GM18508 (cell line): ENCODE data around the gene ABHD10.

ENCODE experiments used
- ATAC-seq: cut with Tn5 transposase; IDR thresholded peaks from one replicate; pipeline ENCODE4 v1.9.1; 2021; ENCODE audit warnings: moderate number of reproducible peaks; ENCODE audit not compliant: insufficient read depth, unreplicated experiment

ABHD10 gene

GRCh38 chr3:111978583-111979433 lies at the start of gene ABHD10:
ABHD10 (plus strand) TSS chr3:111979026; CDS start chr3:111979062, 36 bp downstream.
- ATAC-seq: peak; percentile 88

GRCh38 chr3:111929484-111929883 lies 49.3 kb upstream of the ABHD10 start:
- no peak for ATAC-seq

GRCh38 chr3:111932946-111933345 lies 45.9 kb upstream of the ABHD10 start:
- no peak for ATAC-seq

GRCh38 chr3:111936191-111936841 lies 42.5 kb upstream of the ABHD10 start:
- ATAC-seq: no peak

- ATAC-seq: no peak
Measured at GRCh38 chr3:111936967-111937366, 41.9 kb upstream of the ABHD10 start.

GRCh38 chr3:111937871-111938270 lies 41.0 kb upstream of the ABHD10 start:
- ATAC-seq: no peak

GRCh38 chr3:111939873-111940272 lies 39.0 kb upstream of the ABHD10 start:
- no peak for ATAC-seq

GRCh38 chr3:111943533-111943932 lies 35.3 kb upstream of the ABHD10 start:
- ATAC-seq: no peak

GRCh38 chr3:111944372-111944771 lies 34.5 kb upstream of the ABHD10 start:
- no peak for ATAC-seq

GRCh38 chr3:111947231-111947630 lies 31.6 kb upstream of the ABHD10 start:
- no peak for ATAC-seq

- ATAC-seq: no peak
Measured at GRCh38 chr3:111948786-111949185, 30.0 kb upstream of the ABHD10 start.

- no peak for ATAC-seq
Measured at GRCh38 chr3:111949712-111950111, 29.1 kb upstream of the ABHD10 start.

- no peak for ATAC-seq
Measured at GRCh38 chr3:111951032-111951431, 27.8 kb upstream of the ABHD10 start.

- ATAC-seq: no peak
Measured at GRCh38 chr3:111952086-111952485, 26.7 kb upstream of the ABHD10 start.

GRCh38 chr3:111952866-111953450 lies 25.9 kb upstream of the ABHD10 start:
- no peak for ATAC-seq

GRCh38 chr3:111954228-111954990 lies 24.4 kb upstream of the ABHD10 start:
- ATAC-seq: no peak

- no peak for ATAC-seq
Measured at GRCh38 chr3:111955876-111956275, 22.9 kb upstream of the ABHD10 start.

GRCh38 chr3:111956449-111956848 lies 22.4 kb upstream of the ABHD10 start:
- ATAC-seq: no peak

- ATAC-seq: no peak
Measured at GRCh38 chr3:111956995-111957734, 21.7 kb upstream of the ABHD10 start.
